Adipose tissue (tissue), 3 donors: ENCODE measurements around the gene NMRK2. TPM values are rescaled to one million over a fixed set of nuclear protein-coding genes. Genes with fewer than 3 reads are reported as not detected.

Experiments
- H3K27ac ChIP-seq: one replicate; pipeline ENCODE4 v1.5.1; 2013; ENCODE audit warnings: low read depth, low read length
- WGBS, 3 donors: extraction: QIAGEN DNeasy Blood & Tissue Kit; methylation state at CpG; one replicate each; pipeline ENCODE4 v1.1.7; 2013; 5-methylcytosine and 5-hydroxymethylcytosine counted together
- polyA plus RNA-seq, 3 donors: library from polyadenylated mRNA; stranded (reverse); fragments of 200-250 nt; gene quantifications; one replicate each; pipeline ENCODE4 v1.2.3, GENCODE V29; 2013
- donor health status: healthy with polysubstance abuse.
- donor health status: Bipolar disorder and iron deficiency.
- donor health status: healthy.

The NMRK2 gene
- polyA plus RNA-seq, 3 donors: 0.15 to 2.9 (median 1.1) TPM

GRCh38 chr19:3976495-3977241, 43.8 kb downstream of the NMRK2 start:
- WGBS, 3 donors: 86 to 91% (median 88%) methylated on average over 24 to 29 of the region's 29 CpGs
- H3K27ac ChIP-seq: no peak overlapping the region

- 89 to 92% (median 89%) methylated on average over 56 to 59 of the region's 59 CpGs for WGBS, 3 donors
- no peak overlapping the region for H3K27ac ChIP-seq
Observed at GRCh38 chr19:3977242-3978143, 44.6 kb downstream of the NMRK2 start.

- no peak overlapping the region for H3K27ac ChIP-seq
- 92 to 95% (median 93%) methylated on average over 19 of the region's 19 CpGs for WGBS, 3 donors
Observed at GRCh38 chr19:3978145-3978544, 45.3 kb downstream of the NMRK2 start.

- H3K27ac ChIP-seq: no peak overlapping the region
- 92 to 95% (median 93%) methylated on average over 18 of the region's 18 CpGs for WGBS, 3 donors
Observed at GRCh38 chr19:3979289-3979673, 46.4 kb downstream of the NMRK2 start.

- WGBS, 3 donors: 85 to 90% (median 89%) methylated on average over 25 of the region's 25 CpGs
- no peak overlapping the region for H3K27ac ChIP-seq
Observed at GRCh38 chr19:3979674-3980352, 46.9 kb downstream of the NMRK2 start.

- H3K27ac ChIP-seq: no peak overlapping the region
- 72 to 86% (median 78%) methylated on average over 26 to 31 of the region's 31 CpGs for WGBS, 3 donors
Observed at GRCh38 chr19:3980353-3981251, 47.7 kb downstream of the NMRK2 start.

- H3K27ac ChIP-seq: no peak overlapping the region
- WGBS, 3 donors: 85 to 87% (median 86%) methylated on average over 10 of the region's 10 CpGs
Observed at GRCh38 chr19:3981373-3981735, 48.5 kb downstream of the NMRK2 start.

- 84 to 87% (median 85%) methylated on average over 39 of the region's 39 CpGs for WGBS, 3 donors
- no peak overlapping the region for H3K27ac ChIP-seq
Observed at GRCh38 chr19:3981736-3982681, 49.1 kb downstream of the NMRK2 start.

- WGBS, 3 donors: 78 to 88% (median 86%) methylated on average over 40 of the region's 40 CpGs
- no peak overlapping the region for H3K27ac ChIP-seq
Observed at GRCh38 chr19:3982701-3983541, 50.1 kb downstream of the NMRK2 start.

GRCh38 chr19:3983542-3983914, 50.7 kb downstream of the NMRK2 start:
- 38 to 73% (median 70%) methylated on average over 7 of the region's 7 CpGs for WGBS, 3 donors
- no peak overlapping the region for H3K27ac ChIP-seq

GRCh38 chr19:3983936-3984583, 51.2 kb downstream of the NMRK2 start:
- whole genome bisulfite sequencing, 3 donors: 14 to 27% (median 22%) methylated on average over 30 of the region's 30 CpGs

GRCh38 chr19:3984584-3984907, 51.7 kb downstream of the NMRK2 start:
- 0 to 1% (median 0%) methylated on average over 10 of the region's 10 CpGs for WGBS, 3 donors
- H3K27ac ChIP-seq: peak overlapping the region; percentile 91

More at GRCh38 chr19:3983936-3984583, 51.2 kb downstream of the NMRK2 start:
- no peak overlapping the region for H3K27ac ChIP-seq

GRCh38 chr19:3984908-3985642, 52.2 kb downstream of the NMRK2 start, which contains the start of gene EEF2:
EEF2 (minus strand) TSS chr19:3985463; CDS start chr19:3985380, 83 bp downstream.
- 0 to 1% (median 0%) methylated on average over 68 to 80 of the region's 80 CpGs for WGBS, 3 donors
- peak within 1 kb of the TSS; percentile 91 for H3K27ac ChIP-seq

GRCh38 chr19:3985643-3986259, 52.9 kb downstream of the NMRK2 start:
- 2 to 4% (median 2%) methylated on average over 19 of the region's 19 CpGs for WGBS, 3 donors

More at GRCh38 chr19:3985643-3986259, 52.9 kb downstream of the NMRK2 start:
- H3K27ac ChIP-seq: no peak overlapping the region
